HG03378 (cell line): ENCODE data around the gene FAM193B.

Source experiments
- ATAC-seq: cut with Tn5 transposase; IDR thresholded peaks from one replicate; pipeline ENCODE4 v1.9.1; 2021; ENCODE audit warnings: mild to moderate bottlenecking, moderate library complexity; ENCODE audit not compliant: unreplicated experiment

The FAM193B gene

DNA sequence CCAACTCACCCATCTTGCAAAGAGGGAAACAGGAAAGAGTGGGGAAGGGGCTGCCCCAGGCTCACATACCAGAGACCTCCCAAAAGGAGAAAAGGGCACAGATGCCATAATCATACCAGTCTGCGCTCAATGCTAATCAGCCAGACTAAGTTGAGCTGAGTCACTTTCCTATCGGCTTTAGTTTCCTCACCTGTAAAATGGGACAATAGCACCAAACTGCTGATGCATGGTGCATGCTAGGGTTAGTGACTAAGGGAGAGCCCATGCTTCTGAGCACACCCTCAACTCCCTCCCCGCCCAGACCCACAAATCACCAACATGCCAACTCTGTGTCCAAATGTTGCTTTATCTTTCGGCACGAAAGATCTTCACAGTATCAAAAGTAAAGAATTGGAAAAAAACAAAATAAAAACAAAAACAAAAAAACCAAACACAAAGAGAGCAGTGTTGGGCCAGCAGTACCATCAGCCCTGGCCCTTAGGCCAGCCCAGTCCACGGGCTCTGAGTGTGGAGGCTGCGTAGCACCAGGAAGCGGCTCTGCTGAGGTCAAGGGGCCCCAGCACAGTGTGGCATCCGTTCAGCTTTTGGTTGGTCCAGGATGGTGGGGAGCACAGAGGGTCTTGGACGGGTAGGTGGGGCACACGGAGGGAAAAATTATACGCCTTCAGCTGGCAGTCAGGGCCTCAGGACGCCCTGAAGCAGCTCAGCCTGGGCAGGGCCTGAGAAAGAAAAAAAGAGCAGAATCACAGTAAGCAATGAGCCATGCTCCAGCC lies 34.7 kb downstream of the FAM193B start:
- ATAC-seq = no peak

- peak; percentile 77 for ATAC-seq
Observed at GRCh38 chr5:177516601-177517568, 37.5 kb downstream of the FAM193B start, which contains the start of gene DDX41. Gene DDX41, minus strand, starts transcription at chr5:177516961. Its CDS starts 16 bp downstream, at chr5:177516945.

DNA sequence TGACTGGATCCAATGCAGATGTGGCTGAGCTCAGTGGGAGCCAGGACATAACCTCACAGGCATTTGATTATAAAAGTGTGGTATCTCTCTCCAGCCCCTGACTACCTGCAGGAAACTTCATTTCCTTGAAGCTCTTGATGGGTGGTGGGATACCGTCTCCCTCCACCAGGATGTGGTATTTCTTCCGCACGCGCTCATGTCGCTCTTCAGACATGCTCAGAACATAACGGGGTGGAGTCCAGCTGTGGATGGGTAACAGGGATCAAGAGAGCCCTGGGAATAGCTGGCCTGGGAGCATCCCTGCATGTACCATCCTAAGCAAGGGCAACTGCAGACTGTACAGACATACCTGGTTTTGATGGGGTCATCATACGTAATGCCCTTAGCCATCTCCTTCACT lies 38.8 kb downstream of the FAM193B start:
- no peak for ATAC-seq

DNA sequence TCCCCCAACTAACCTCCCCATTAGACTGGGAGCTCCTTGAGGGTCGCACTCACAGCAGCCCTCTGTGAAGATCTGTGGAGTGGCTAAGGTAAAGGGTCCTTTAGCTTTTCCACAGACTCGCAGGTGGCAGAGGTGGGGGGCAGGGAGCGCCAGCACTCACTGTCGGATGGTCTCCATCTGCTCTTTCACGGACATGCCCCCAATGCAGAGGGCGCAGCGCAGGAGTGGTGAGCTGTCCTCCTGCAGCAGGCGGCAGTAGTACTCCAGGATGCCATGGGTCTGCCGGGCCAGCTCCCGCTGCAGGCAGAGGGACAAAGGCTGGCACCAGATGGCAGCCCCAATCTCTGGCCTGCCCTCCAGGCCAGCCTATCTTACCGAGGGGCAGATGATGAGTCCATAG lies 39.8 kb downstream of the FAM193B start:
- no peak for ATAC-seq

DNA sequence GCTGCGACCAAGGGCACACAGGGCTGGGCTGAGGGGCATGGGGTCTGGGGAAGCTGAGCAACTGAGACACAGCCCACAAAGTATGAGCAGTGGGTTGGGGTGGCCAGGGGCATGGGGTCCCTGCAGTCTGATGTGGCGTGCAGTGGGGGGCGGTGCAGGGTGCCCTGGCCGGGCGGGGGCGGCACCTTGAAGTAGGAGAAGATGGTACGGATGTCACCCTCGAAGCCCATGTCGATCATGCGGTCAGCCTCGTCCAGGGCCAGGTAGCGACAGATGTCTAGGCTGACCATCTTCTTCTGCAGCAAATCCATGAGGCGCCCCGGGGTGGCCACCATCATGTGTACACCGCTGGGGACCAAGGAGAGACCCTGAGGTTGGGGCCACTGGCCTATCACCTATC lies 40.9 kb downstream of the FAM193B start:
- no peak for ATAC-seq

- no peak for ATAC-seq
Observed at GRCh38 chr5:177512736-177513380, 41.5 kb downstream of the FAM193B start.

DNA sequence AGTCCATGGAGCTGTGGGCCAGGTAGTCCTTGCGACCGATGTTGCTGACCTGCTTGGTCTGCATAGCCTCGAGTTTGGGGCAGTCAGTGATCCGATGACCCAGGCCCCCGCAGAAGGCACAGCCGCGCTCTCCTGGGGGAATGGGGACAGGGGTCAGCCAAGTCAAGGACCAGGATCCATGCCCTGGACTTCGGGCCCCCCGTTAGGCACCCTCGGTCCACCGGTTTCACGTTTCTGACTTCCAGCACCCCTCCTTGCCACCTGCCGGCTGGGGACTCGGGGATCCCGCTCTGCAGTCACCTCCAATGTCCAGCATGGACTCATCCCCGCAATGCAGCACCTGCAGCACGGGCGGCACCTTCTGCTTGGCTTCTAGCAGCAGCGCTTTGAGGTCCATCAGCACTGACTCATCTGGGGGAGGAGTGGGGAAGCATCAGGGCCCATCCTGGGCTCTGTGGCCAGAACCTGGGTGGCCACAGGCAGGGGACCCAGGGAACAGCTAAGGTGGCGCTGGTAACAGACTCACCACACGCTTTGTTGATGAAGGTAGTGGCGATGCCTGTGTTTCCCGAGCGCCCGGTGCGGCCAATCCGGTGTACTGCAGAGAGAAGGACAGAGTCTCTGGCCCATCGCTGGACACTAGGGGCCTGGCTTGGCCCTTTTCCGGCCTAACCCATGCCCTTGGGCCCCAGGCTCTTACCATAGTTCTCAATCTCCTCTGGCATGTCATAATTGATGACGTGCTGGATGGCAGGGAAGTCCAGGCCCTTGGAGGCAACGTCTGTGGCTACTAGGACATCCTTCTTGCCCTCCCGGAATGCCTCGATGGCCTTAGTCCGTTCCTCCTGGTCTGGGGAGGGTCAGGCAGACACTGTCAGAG lies 42.3 kb downstream of the FAM193B start:
- no peak for ATAC-seq

- no peak for ATAC-seq
Observed at GRCh38 chr5:177511181-177511580, 43.2 kb downstream of the FAM193B start.

- peak; percentile 38 for ATAC-seq
Observed at GRCh38 chr5:177510567-177511053, 43.8 kb downstream of the FAM193B start.

- peak; percentile 35 for ATAC-seq
Observed at GRCh38 chr5:177509991-177510566, 44.3 kb downstream of the FAM193B start.

DNA sequence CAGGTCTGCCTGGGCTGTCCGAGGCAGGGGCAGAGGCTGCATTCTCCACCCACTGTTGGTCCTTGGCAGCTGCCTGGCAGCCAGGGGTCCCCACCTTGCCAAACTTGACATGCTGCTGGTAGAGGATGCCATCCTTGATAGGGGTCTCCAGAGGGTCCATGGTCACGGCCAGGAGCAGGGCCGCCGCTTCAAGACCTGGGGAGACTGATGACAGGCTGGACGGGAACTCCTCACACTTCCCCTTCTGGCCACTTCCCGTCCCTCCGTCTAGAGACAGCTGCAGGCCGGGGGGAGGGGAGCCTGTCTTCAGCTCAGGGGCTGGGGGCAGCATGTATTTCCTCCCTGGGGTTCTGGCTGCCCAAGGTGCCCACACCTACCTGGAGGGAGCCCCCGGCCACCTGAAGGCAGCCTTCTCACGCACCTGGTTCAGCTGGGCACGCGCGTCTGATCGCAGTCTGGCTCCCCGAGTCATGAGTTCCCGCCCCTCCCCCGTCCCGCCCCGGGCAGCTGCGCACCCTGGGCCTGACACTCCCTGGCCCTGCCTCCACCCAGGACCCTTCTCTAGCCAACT lies 44.9 kb downstream of the FAM193B start, which contains the start of gene DOK3:
TSS of gene DOK3 (minus strand) at position 446 of the 571 bp plus-strand sequence. CDS start at position 160, 286 bp downstream.
- no peak for ATAC-seq

DNA sequence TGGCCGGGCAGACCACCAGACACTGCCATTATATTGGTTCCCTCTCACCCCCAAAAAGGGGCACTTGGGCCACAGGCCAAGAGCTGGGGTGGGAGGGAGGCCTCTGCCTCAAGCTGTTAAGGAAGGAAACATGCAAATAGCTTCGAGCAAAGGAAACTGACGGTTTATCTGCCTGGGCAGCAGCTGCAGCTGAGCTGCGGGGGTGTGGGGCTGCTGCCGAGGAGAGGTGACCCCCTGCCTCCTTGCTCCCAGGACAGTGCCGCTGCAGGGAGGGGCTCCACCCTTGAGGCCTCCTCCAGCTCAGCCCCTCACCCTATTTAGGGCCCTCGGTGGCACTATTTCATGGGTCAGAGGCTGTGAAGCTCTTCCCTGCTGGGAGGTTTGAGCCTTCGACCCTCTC lies 45.5 kb downstream of the FAM193B start:
- no peak for ATAC-seq

DNA sequence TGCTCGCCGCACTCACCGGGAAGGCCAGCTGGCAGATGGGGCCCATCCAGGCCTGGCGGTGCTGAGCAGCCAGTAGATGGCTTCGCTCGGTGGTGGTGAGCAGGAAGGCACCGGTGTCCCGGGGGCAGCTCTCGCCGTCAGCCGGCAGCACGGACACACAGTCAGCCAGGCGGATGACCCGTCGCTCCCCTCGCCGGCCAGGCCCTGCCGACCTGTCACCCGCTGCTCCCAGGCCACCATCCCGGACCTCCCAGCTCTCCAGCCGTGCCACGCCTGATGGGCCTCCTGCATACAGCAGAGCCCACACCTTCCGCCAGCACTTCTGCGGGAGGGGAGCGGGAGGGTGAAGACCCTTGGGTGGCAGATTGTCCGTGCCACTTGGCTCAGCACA lies 46.1 kb downstream of the FAM193B start:
- no peak for ATAC-seq

DNA sequence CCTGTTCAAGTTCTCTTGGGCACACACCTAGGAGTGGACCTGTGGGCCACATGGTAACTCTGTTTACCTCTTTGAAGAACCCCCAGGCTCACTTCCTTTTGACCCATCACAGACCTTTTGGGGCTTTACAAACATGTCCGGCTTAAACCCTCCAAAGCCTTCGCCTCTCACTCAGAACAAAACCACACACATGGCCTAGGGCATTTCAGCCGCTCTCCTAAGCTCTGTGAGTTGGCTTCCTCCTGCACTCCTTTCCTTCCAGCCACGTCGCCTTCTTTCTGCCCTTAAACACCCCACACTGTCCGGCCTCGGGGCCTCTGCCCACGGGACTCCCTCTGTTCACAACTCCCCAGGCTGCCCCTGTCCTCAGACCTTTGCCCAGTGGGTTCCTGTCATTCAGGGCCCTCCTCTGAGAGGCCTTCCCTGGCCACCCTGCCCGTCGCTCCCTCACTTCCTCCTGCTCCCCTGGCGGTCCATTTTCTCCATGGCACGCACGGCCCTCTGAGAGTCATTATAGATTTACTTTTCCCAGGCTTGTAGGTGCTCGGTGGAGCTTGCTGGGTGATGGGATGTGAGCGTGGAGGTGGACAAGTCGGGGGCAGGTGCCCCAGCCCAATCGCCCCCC lies 46.7 kb downstream of the FAM193B start:
- no peak for ATAC-seq

DNA sequence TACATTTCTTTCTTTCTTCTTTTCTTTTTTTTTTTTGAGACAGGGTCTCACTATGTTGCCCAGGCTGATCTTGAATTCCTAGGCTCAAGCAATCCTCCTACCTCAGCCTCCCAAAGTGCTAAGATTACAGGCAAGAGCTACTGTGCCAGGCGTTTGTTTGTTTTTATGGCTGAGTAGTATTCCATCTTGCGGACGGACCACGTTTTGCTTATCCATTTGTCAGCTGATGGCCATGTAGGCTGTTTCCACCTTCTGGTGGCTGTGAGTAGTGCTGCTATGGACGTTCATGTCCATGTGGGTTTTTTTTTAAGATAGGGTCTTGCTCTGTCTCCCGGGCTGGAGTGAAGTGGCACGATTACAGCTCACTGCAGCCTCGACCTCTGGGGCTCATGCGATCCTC lies 47.2 kb downstream of the FAM193B start:
- ATAC-seq = no peak

DNA sequence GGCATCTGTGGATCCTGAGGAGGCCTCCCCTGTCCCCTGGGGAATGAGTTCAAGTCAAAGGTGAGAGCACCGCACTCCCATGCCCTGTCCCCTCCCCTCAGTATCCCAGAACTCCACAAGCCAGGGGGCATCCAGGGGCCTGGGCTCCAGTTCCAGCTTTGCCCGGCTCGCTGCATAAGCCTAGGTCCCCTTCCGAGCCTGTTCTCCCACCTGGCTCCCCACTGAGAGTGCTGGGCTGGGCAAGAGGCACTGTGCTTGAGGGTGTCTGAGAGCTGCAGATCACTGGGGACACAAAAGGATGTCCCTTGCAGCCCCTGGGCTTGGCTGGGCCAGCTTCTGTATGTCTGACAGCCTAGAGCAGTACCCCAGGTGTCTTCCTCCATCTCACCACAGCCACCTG lies 49.3 kb downstream of the FAM193B start:
- no peak for ATAC-seq

DNA sequence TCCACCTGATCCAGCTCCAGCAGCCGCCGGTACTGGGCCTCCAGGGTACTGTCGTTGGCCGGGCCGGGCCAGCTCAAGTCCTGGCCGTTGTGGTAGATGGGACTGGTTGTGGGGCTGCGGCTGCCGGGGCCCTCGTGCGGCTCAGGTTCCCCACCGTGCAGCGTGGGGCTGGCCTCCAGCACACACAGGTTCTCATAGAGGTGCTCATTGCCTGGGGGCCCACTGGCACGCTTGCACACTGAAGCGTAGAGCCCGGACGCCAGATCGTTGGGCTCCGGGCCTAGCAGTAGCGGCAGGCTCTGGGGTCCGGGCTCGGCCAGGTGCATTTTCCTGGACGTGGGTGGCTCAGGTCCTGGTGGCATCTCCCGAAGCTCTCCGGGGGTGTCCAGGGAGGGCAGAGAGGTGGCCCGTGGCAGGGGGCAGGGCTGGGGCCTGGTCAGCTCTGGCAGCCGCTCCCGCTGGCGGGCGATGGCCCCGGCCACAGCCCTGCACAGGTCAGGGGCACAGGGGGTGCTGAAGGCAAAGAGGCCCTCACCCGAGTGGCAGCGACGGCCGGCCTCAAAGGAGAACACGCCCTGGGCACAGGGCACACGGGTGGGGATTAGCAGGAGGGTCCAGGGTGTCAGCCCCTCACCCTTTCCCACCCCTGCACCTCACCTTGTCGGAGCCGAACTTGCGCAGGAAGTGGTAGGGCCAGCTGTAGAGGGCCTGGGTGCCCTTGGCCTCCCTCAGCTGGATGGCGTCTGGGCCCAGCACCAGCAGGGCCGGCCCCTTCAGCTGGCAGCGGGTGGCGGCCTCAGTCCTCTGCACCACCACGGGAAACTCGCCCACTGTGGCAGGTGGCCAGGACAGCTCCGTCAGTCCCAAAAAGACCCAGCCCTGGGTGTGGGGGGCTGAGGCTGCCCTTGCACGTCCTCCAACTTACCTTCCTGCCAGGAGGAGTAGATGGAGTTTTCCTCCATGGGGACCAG lies 50.0 kb downstream of the FAM193B start:
- ATAC-seq = no peak
